Fibroblast of mammary gland (primary cell): ENCODE results near the gene NAA35.
"Not testable (repeated sequence)": the region's sequence is repeated elsewhere in the genome, so short reads cannot be mapped to it uniquely, and the experiment has no call there.

Source experiments
- DNase-seq: peaks from one replicate; pipeline ENCODE4 v3.0.0-alpha.2; 2010; ENCODE audit warnings: low read depth
- H3K4me3 ChIP-seq: 2 replicates; pipeline ENCODE4 v1.5.1; 2011; ENCODE audit warnings: low read depth, mild to moderate bottlenecking, low read length, moderate library complexity; ENCODE audit not compliant: control insufficient read depth
- CTCF ChIP-seq: conservative IDR thresholded peaks from 2 replicates; pipeline ENCODE4 v1.5.1; 2011; ENCODE audit warnings: low read depth, low read length, inconsistent platforms; ENCODE audit not compliant: control insufficient read depth, insufficient read depth

Gene NAA35

DNA sequence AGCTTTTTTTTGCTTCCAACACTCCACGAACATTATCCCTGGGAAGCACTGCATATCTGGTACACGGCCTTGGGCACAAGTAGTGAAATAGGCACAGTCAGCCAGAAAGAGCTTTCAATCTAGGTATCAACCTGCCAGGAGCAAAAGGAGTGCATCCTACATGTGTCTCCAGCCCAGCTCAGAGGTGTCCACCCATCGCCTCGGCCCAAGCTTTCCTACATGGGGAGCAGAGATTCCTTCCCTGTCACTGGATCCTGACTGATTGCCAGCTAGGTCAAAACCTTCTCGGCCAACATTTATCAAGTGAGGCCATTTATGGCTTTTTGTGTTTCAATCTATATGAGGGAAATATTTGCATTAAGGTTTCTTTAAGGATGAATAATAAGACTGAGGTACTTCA, 102.6 kb downstream of the NAA35 start:
- H3K4me3 ChIP-seq, result no peak overlapping the region
- DNase-seq, result no peak
- no peak for TF ChIP-seq CTCF

DNA sequence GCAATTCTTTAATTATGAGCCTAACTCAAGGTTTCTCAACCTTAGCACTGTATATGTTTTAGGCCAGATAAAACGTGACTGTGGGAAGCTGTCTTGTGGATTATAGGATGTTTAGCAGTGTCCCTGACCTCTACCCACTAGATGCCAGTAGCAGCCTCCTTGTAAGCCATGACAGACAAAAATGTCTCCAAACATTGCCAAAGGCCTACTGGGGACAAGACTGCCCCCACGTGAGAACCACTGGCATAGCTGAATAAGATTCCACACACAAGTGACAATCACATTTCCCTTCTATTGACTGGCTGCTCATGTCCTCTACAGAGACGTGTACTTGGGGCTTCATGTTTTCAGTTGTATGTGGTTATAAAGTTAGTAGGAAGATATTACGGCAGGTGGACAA, 103.1 kb downstream of the NAA35 start:
- H3K4me3 ChIP-seq, result no peak overlapping the region
- peak; percentile 13 for TF ChIP-seq CTCF
- DNase-seq, result no peak

DNA sequence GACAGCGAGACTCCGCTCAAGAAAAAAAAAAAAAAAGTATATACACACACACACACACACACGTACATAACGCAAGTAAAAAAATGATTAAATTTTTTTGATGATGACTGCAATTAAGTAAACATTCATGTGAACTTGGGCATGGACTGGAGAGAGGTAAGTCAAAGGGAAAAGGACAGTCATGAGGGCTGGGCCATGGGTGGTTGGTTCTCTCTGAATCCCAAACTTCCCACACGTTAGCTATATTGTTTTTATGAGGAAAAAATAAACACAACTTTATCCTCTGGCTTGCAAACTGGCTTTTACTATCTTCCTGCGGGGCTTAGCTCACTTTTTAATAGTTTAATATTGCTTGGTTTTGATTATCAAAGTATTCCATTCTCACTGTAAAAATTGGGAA, 104.7 kb downstream of the NAA35 start:
- H3K4me3 ChIP-seq, result no peak overlapping the region
- TF ChIP-seq CTCF, result no peak
- DNase-seq, result no peak

- TF ChIP-seq CTCF, result no peak
- no peak overlapping the region for H3K4me3 ChIP-seq
- DNase-seq, result no peak
These were observed 105.2 kb downstream of the NAA35 start for GRCh38 chr9:86046071-86046636.

- no peak overlapping the region for H3K4me3 ChIP-seq
- TF ChIP-seq CTCF, result no peak
- no peak for DNase-seq
These were observed 106.0 kb downstream of the NAA35 start for GRCh38 chr9:86046930-86047341.

DNA sequence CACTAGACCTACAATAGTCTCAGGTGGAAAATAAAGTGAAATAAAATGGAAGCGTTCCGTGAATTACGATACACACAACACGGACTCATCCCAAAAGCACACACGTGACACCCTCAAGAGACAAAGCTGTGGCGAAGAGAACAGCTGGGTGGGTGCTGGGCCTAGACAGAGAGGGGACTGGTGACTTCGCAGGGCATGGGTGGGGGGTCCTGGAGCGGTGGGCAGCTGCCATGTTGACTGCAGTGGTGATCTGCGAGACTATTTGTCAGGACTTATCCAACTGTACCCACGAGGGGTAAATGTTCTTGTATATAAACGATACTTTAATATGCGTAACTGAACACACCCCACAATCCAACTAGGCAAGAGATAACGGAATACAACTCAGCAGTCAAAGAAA, 106.4 kb downstream of the NAA35 start:
- no peak for TF ChIP-seq CTCF
- DNase-seq, result no peak
- H3K4me3 ChIP-seq, result no peak overlapping the region

DNA sequence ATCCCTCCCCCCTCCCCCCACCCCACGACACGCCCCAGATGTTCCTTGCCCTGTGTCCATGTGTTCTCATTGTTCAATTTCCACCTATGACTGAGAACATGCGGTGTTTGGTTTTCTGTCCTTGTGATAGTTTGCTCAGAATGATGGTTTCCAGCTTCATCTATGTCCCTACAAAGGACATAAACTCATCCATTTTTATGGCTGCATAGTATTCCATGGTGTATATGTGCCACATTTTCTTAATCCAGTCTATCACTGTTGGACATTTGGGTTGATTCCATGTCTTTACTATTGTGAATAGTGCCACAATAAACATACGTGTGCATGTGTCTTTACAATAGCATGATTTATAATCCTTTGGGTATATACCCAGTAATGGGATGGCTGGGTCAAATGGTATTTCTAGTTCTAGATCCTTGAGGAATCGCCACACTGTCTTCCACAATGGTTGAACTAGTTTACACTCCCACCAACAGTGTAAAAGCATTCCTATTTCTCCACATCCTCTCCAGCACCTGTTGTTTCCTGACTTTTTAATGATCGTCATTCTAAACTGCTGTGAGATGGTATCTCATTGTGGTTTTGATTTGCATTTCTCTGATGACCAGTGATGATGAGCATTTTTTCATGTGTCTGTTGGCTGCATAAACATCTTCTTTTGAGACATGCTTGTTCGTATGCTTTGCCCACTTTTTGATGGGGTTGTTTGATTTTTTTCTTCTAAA, 107.2 kb downstream of the NAA35 start:
- DNase-seq, H3K4me3 ChIP-seq: not testable (repeated sequence)
